A673 (cell line): ENCODE results near the gene CUX1.

ENCODE experiments used
- EZH2 ChIP-seq: fragments of 200-600 bp; sonication (generic); IDR thresholded peaks from 2 replicates; pipeline ENCODE4 v1.6.1; 2017; ENCODE audit warnings: borderline replicate concordance, low read depth, mild to moderate bottlenecking, mixed read lengths, antibody characterized with exemption, low read length; ENCODE audit not compliant: poor library complexity, severe bottlenecking
- TF ChIP-seq, protein P1 (sequence below): fragments of 300-800, 200-600 bp; sonication (generic); conservative IDR thresholded peaks from 2 replicates; pipeline ENCODE4 v1.5.1; 2017; ENCODE audit warnings: low read depth, mild to moderate bottlenecking, antibody characterized with exemption, low read length, moderate library complexity, mixed read lengths

GRCh38 chr7:102101926-102102325 lies 284.5 kb downstream of the CUX1 start:
- TF ChIP-seq, protein P1, sequence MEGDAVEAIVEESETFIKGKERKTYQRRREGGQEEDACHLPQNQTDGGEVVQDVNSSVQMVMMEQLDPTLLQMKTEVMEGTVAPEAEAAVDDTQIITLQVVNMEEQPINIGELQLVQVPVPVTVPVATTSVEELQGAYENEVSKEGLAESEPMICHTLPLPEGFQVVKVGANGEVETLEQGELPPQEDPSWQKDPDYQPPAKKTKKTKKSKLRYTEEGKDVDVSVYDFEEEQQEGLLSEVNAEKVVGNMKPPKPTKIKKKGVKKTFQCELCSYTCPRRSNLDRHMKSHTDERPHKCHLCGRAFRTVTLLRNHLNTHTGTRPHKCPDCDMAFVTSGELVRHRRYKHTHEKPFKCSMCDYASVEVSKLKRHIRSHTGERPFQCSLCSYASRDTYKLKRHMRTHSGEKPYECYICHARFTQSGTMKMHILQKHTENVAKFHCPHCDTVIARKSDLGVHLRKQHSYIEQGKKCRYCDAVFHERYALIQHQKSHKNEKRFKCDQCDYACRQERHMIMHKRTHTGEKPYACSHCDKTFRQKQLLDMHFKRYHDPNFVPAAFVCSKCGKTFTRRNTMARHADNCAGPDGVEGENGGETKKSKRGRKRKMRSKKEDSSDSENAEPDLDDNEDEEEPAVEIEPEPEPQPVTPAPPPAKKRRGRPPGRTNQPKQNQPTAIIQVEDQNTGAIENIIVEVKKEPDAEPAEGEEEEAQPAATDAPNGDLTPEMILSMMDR: no peak
- no peak for TF ChIP-seq EZH2
